Hepatocyte (in vitro differentiated cells): ENCODE results near the gene TOP2A. TPM values are rescaled to one million over a fixed set of nuclear protein-coding genes. Genes with fewer than 3 reads are reported as not detected.
A peak's percentile ranks its signal among the peaks of the same experiment; 100 is the strongest.

Source experiments
- DNase-seq: peaks from one replicate; pipeline ENCODE4 v3.0.0-alpha.2; 2016; ENCODE audit warnings: low spot score
- H2AFZ ChIP-seq: fragments of 200-600 bp; sonication (generic); 2 replicates; pipeline ENCODE4 v1.6.0; 2016; ENCODE audit warnings: antibody characterized with exemption, mild to moderate bottlenecking
- H3K27ac ChIP-seq: fragments of 200-600 bp; sonication (generic); 2 replicates; pipeline ENCODE4 v1.5.1; 2016; ENCODE audit warnings: mild to moderate bottlenecking
- H3K27me3 ChIP-seq: fragments of 200-600 bp; sonication (generic); 2 replicates; pipeline ENCODE4 v1.6.1; 2016
- H3K36me3 ChIP-seq: fragments of 200-600 bp; sonication (generic); replicated peaks from 2 replicates; pipeline ENCODE4 v1.5.1; 2016; ENCODE audit warnings: low read depth; ENCODE audit not compliant: insufficient read depth
- H3K4me1 ChIP-seq: fragments of 200-600 bp; sonication (generic); 2 replicates; pipeline ENCODE4 v1.5.1; 2016; ENCODE audit warnings: mild to moderate bottlenecking, moderate library complexity; ENCODE audit not compliant: insufficient read depth
- H3K4me2 ChIP-seq: fragments of 200-600 bp; sonication (generic); 2 replicates; pipeline ENCODE4 v1.6.0; 2016
- H3K4me3 ChIP-seq: fragments of 200-600 bp; sonication (generic); 2 replicates; pipeline ENCODE4 v1.5.1; 2016; ENCODE audit warnings: mild to moderate bottlenecking
- H3K79me2 ChIP-seq: fragments of 200-600 bp; sonication (generic); 2 replicates; pipeline ENCODE4 v1.6.0; 2017; ENCODE audit warnings: mild to moderate bottlenecking
- H3K9me2 ChIP-seq: fragments of 200-600 bp; sonication (generic); replicated peaks from 2 replicates; pipeline ENCODE4 v1.6.0; 2017; ENCODE audit warnings: mild to moderate bottlenecking; ENCODE audit not compliant: insufficient read depth
- H3K9me3 ChIP-seq: fragments of 200-600 bp; sonication (generic); 2 replicates; pipeline ENCODE4 v1.5.1; 2016; ENCODE audit warnings: low read depth, mild to moderate bottlenecking
- H4K20me1 ChIP-seq: fragments of 200-600 bp; sonication (generic); 2 replicates; pipeline ENCODE4 v1.6.0; 2016; ENCODE audit warnings: mild to moderate bottlenecking; ENCODE audit not compliant: insufficient read depth, poor library complexity, severe bottlenecking
- CTCF ChIP-seq: fragments of 200-600 bp; sonication (generic); IDR thresholded peaks from 2 replicates; pipeline ENCODE4 v1.5.1; 2016; ENCODE audit warnings: antibody characterized with exemption, mild to moderate bottlenecking; ENCODE audit not compliant: poor library complexity
- EZH2 ChIP-seq: fragments of 200-600 bp; sonication (generic); IDR thresholded peaks from 2 replicates; pipeline ENCODE4 v1.6.1; 2016; ENCODE audit warnings: antibody characterized with exemption, mild to moderate bottlenecking, borderline replicate concordance
- EZH2phosphoT487 ChIP-seq: fragments of 200-600 bp; sonication (generic); IDR thresholded peaks from one replicate; pipeline ENCODE4 v1.6.1; 2018; ENCODE audit warnings: antibody characterized with exemption, mild to moderate bottlenecking, low read depth, moderate library complexity; ENCODE audit not compliant: unreplicated experiment, severe bottlenecking
- WGBS: methylation state at CpG from one replicate; pipeline ENCODE4 v1.1.6; 2016; ENCODE audit warnings: low lambda C conversion rate; ENCODE audit errors: missing lambda C conversion rate; 5-methylcytosine and 5-hydroxymethylcytosine counted together
- polyA plus RNA-seq: library from polyadenylated mRNA; unstranded; fragments of >200 nt; fragmentation: Nextera tagmentation; extraction: Ambion mirVana; gene quantifications from 2 replicates; pipeline ENCODE4 v1.2.1, GENCODE V29; 2016
- total RNA-seq: library from RNA; depleted of rRNA; stranded (reverse); fragments of >200 nt; gene quantifications from 2 replicates; pipeline ENCODE4 v1.2.3, GENCODE V29; 2014

The TOP2A gene
- total and polyA plus RNA-seq, 2 experiments from 2014 or later = 21.3 to 37.4 TPM

GRCh38 chr17:40364121-40364861 is 53.4 kb downstream of the TOP2A start, which contains the start of gene GJD3:
GJD3 (minus strand) TSS chr17:40364737; CDS start chr17:40363815, 922 bp downstream.
- Histone ChIP-seq H2AFZ (peak within 1 kb of the TSS; percentile 89), H3K79me2 (no peaks in the 10 kb centered on the region), H3K27me3 (peaks cover 10% of the 10 kb centered on the region), H4K20me1 (no peaks in the 10 kb centered on the region), H3K4me3 (peak within 1 kb of the TSS; percentile 58), H3K27ac (no peak within 1 kb of the TSS), H3K9me2 (no peaks in the 10 kb centered on the region), H3K36me3 (no peaks in the 10 kb centered on the region), H3K4me2 (peak within 1 kb of the TSS; percentile 99), H3K4me1 (peaks cover 5% of the 10 kb centered on the region), H3K9me3 (no peaks in the 10 kb centered on the region)
- WGBS = 63% methylated on average over 22 of the region's 22 CpGs
- DNase-seq = no peak
- TF ChIP-seq CTCF = no peak
- no peak for TF ChIP-seq EZH2
- no peak for TF ChIP-seq EZH2phosphoT487

- Histone ChIP-seq H4K20me1 (no peaks in the 10 kb centered on the region), H3K4me2 (peak overlapping the region; percentile 99), H3K4me1 (peaks cover 5% of the 10 kb centered on the region), H2AFZ (peak overlapping the region; percentile 89), H3K27ac (no peak overlapping the region), H3K27me3 (peaks cover 10% of the 10 kb centered on the region), H3K36me3 (no peaks in the 10 kb centered on the region), H3K79me2 (no peaks in the 10 kb centered on the region), H3K9me2 (no peaks in the 10 kb centered on the region), H3K4me3 (peak overlapping the region; percentile 58), H3K9me3 (no peaks in the 10 kb centered on the region)
- TF ChIP-seq EZH2 = no peak
- no peak for TF ChIP-seq EZH2phosphoT487
- TF ChIP-seq CTCF = no peak
- DNase-seq = peak; percentile 60
- WGBS = 2% methylated on average over 73 of the region's 91 CpGs
These were observed 54.4 kb downstream of the TOP2A start for GRCh38 chr17:40363111-40363827.

DNA sequence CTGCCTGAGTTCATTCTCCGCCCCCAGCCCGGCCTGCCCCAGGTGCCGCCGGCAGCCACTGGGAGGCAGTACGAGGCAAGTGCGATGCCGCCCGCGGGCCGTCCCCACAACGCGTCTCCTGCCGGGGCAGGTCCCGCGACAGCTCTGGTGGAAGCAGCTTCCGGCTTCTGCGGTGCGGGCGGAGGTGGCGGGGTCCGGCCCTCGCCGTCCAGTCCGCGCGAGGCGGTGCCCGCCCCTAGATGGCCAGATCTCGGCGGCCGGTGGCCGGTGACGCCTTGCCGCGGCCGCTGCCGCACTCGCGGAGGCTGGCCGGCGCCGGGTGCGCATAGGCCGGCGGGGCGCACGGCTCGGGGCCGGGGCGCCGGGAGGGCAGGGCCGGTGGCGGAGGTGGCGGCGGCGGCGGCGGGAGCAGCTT is 55.0 kb downstream of the TOP2A start:
- Histone ChIP-seq H3K4me3 (peak overlapping the region; percentile 58), H3K4me2 (peak overlapping the region; percentile 99), H3K36me3 (no peaks in the 10 kb centered on the region), H4K20me1 (no peaks in the 10 kb centered on the region), H3K27ac (no peak overlapping the region), H3K79me2 (no peaks in the 10 kb centered on the region), H3K4me1 (peaks cover 5% of the 10 kb centered on the region), H2AFZ (peak overlapping the region; percentile 89), H3K9me3 (no peaks in the 10 kb centered on the region), H3K9me2 (no peaks in the 10 kb centered on the region), H3K27me3 (peaks cover 10% of the 10 kb centered on the region)
- under 1% methylated on average over 31 of the region's 58 CpGs for WGBS
- DNase-seq = peak; percentile 91
- TF ChIP-seq EZH2phosphoT487 (no peak), CTCF (peak; percentile 74), EZH2 (no peak)
